HFFc6 (cell line): ENCODE results near the gene TNF. TPM values are rescaled to one million over a fixed set of nuclear protein-coding genes. Genes with fewer than 3 reads are reported as not detected.

Experiments
- DNase-seq: peaks from one replicate; pipeline ENCODE4 v3.0.0-alpha.2; 2018
- H3K27ac Mint-ChIP-seq: 2 replicates; pipeline ENCODE4 v1.8.0; 2020; ENCODE audit warnings: mild to moderate bottlenecking, mixed read lengths
- H3K27me3 Mint-ChIP-seq: 2 replicates; pipeline ENCODE4 v1.8.0; 2021; ENCODE audit warnings: mild to moderate bottlenecking, moderate library complexity, mixed read lengths; ENCODE audit not compliant: insufficient read depth
- H3K36me3 Mint-ChIP-seq: 2 replicates; pipeline ENCODE4 v1.8.0; 2021; ENCODE audit warnings: low read depth, mixed read lengths
- H3K4me1 Mint-ChIP-seq: 2 replicates; pipeline ENCODE4 v1.8.0; 2020; ENCODE audit warnings: low read depth, mixed read lengths
- H3K4me3 Mint-ChIP-seq: 2 replicates; pipeline ENCODE4 v1.8.0; 2020; ENCODE audit warnings: mild to moderate bottlenecking, moderate library complexity, mixed read lengths
- H3K9me3 Mint-ChIP-seq: 2 replicates; pipeline ENCODE4 v1.8.0; 2020; ENCODE audit warnings: mild to moderate bottlenecking, mixed read lengths
- CTCF ChIP-seq: fragments of 200-600 bp; sonication (generic); IDR thresholded peaks from 2 replicates; pipeline ENCODE4 v1.5.0; 2021; ENCODE audit warnings: antibody characterized with exemption, mild to moderate bottlenecking
- total RNA-seq, 6 experiments: library from RNA; stranded (reverse); fragmentation: NEBNext Ultra II Directional; extraction: Animal tissue kit (Norgen Biotek cat#: 25700); gene quantifications; 2 replicates in 1 of 6; 3 replicates in 5 of 6; pipeline ENCODE4 v1.2.3, GENCODE V29; 2021

The TNF gene
- total RNA-seq, 6 experiments from 2014 or later = 0.12 to 0.41 (median 0.23) TPM

GRCh38 chr6:31534011-31534410, 41.4 kb upstream of the TNF start:
- Mint-ChIP-seq H3K27ac (peak overlapping the region; percentile 55), H3K4me1 (peaks cover 29% of the 10 kb centered on the region), H3K9me3 (no peaks in the 10 kb centered on the region), H3K4me3 (no peak overlapping the region), H3K36me3 (peaks cover 65% of the 10 kb centered on the region), H3K27me3 (peaks cover 8% of the 10 kb centered on the region)
- TF ChIP-seq CTCF = no peak
- no peak for DNase-seq

GRCh38 chr6:31534521-31535040, 40.8 kb upstream of the TNF start:
- Mint-ChIP-seq H3K4me1 (peaks cover 35% of the 10 kb centered on the region), H3K36me3 (peaks cover 71% of the 10 kb centered on the region), H3K27me3 (peaks cover 7% of the 10 kb centered on the region), H3K4me3 (no peak overlapping the region), H3K9me3 (no peaks in the 10 kb centered on the region), H3K27ac (peak overlapping the region; percentile 55)
- no peak for TF ChIP-seq CTCF
- no peak for DNase-seq

- peak overlapping the region; percentile 24; the same call in 1 of the 2 replicates for H3K27ac Mint-ChIP-seq
- H3K4me1 Mint-ChIP-seq = peaks cover 35% of the 10 kb centered on the region
- H3K36me3 Mint-ChIP-seq = peaks cover 71% of the 10 kb centered on the region
- no peaks in the 10 kb centered on the region for H3K9me3 Mint-ChIP-seq
- DNase-seq = no peak
- peaks cover 7% of the 10 kb centered on the region for H3K27me3 Mint-ChIP-seq
- TF ChIP-seq CTCF = no peak
- H3K4me3 Mint-ChIP-seq = no peak overlapping the region
These were observed 39.6 kb upstream of the TNF start for GRCh38 chr6:31535538-31536324.

GRCh38 chr6:31538805-31539400, 36.5 kb upstream of the TNF start:
- peak overlapping the region; percentile 43 for H3K27ac Mint-ChIP-seq
- peaks cover 57% of the 10 kb centered on the region for H3K36me3 Mint-ChIP-seq

GRCh38 chr6:31540640-31541039, 34.7 kb upstream of the TNF start:
- no peak for TF ChIP-seq CTCF
- H3K27me3 Mint-ChIP-seq = peaks cover 4% of the 10 kb centered on the region
- no peak for DNase-seq
- H3K4me3 Mint-ChIP-seq = peak overlapping the region; percentile 88
- H3K9me3 Mint-ChIP-seq = no peaks in the 10 kb centered on the region
- peaks cover 47% of the 10 kb centered on the region for H3K36me3 Mint-ChIP-seq
- H3K27ac Mint-ChIP-seq = peak overlapping the region; percentile 98
- H3K4me1 Mint-ChIP-seq = peaks cover 38% of the 10 kb centered on the region

More at GRCh38 chr6:31538805-31539400, 36.5 kb upstream of the TNF start:
- TF ChIP-seq CTCF = no peak
- DNase-seq = no peak
- Mint-ChIP-seq H3K4me3 (peak overlapping the region; percentile 88), H3K9me3 (no peaks in the 10 kb centered on the region), H3K27me3 (peaks cover 7% of the 10 kb centered on the region), H3K4me1 (peaks cover 29% of the 10 kb centered on the region)
